BLaER1 treated with 17β-estradiol and CSF1 and Interleukin-3, amounts not matched to agents 10 nM and 100 nM (cell line): Measurements from ENCODE around the gene NXPE1.

ENCODE experiments used
- H3K27ac ChIP-seq, 11 experiments: shearing (Covaris generic); formaldehyde crosslinking; 2 replicates each; pipeline ENCODE4 v1.8.1; 2022
- H3K27me3 ChIP-seq, 11 experiments: shearing (Covaris generic); formaldehyde crosslinking; 2 replicates each; pipeline ENCODE4 v1.8.1; 2022
- H3K36me3 ChIP-seq, 11 experiments: shearing (Covaris generic); formaldehyde crosslinking; 2 replicates each; pipeline ENCODE4 v1.8.1; 2022
- H3K4me1 ChIP-seq, 10 experiments: shearing (Covaris generic); formaldehyde crosslinking; 2 replicates each; pipeline ENCODE4 v1.8.1; 2022
- H3K4me2 ChIP-seq, 11 experiments: shearing (Covaris generic); formaldehyde crosslinking; 2 replicates each; pipeline ENCODE4 v1.8.1; 2022
- H3K4me3 ChIP-seq, 10 experiments: shearing (Covaris generic); formaldehyde crosslinking; 2 replicates each; pipeline ENCODE4 v1.8.1; 2022
- H3K9ac ChIP-seq, 11 experiments: shearing (Covaris generic); formaldehyde crosslinking; 2 replicates each; pipeline ENCODE4 v1.8.1; 2022
- H3K9me3 ChIP-seq, 11 experiments: shearing (Covaris generic); formaldehyde crosslinking; replicated peaks in 1 of 11; 2 replicates each; pipeline ENCODE4 v1.8.1; 2022
- H4K20me1 ChIP-seq, 11 experiments: shearing (Covaris generic); formaldehyde crosslinking; 2 replicates each; pipeline ENCODE4 v1.8.1; 2022
- Cebpa-rat ChIP-seq, 11 experiments: shearing (Covaris generic); IDR thresholded peaks; 2 replicates each; pipeline ENCODE4 v1.8.1; 2022

NXPE1 gene

GRCh38 chr11:114501901-114502300 is 57.8 kb downstream of the NXPE1 start:
- no peaks in the 10 kb centered on the region for H4K20me1 ChIP-seq
- no peak overlapping the region for H3K27ac ChIP-seq
- no peak for TF ChIP-seq Cebpa-rat (IDR thresholded peaks at IDR 0.05)
- no peaks in the 10 kb centered on the region for H3K36me3 ChIP-seq
- no peaks in the 10 kb centered on the region; a peak in 1 of 22 replicates for H3K9me3 ChIP-seq
- no peak overlapping the region for H3K9ac ChIP-seq
- H3K4me1 ChIP-seq, result no peaks in the 10 kb centered on the region
- no peaks in the 10 kb centered on the region for H3K27me3 ChIP-seq
- no peak overlapping the region for H3K4me2 ChIP-seq
- no peak overlapping the region for H3K4me3 ChIP-seq

GRCh38 chr11:114499756-114500155 is 59.9 kb downstream of the NXPE1 start:
- Histone ChIP-seq H3K4me2 (no peak overlapping the region), H3K9me3 (no peaks in the 10 kb centered on the region), H3K9ac (no peak overlapping the region), H3K27me3 (no peaks in the 10 kb centered on the region), H3K4me3 (no peak overlapping the region), H3K36me3 (no peaks in the 10 kb centered on the region), H4K20me1 (no peaks in the 10 kb centered on the region; a peak in 1 of 22 replicates), H3K4me1 (no peaks in the 10 kb centered on the region), H3K27ac (no peak overlapping the region)
- no peak for TF ChIP-seq Cebpa-rat (IDR thresholded peaks at IDR 0.05)

- Histone ChIP-seq H3K4me2 (no peak overlapping the region), H3K4me1 (no peaks in the 10 kb centered on the region), H3K9me3 (peaks cover 0 to 4% (median 0%) of the 10 kb centered on the region in 11 experiments; a peak in 1 of 22 replicates), H3K36me3 (no peaks in the 10 kb centered on the region), H3K4me3 (no peak overlapping the region), H3K27me3 (no peaks in the 10 kb centered on the region), H3K9ac (no peak overlapping the region), H4K20me1 (no peaks in the 10 kb centered on the region; a peak in 1 of 22 replicates), H3K27ac (no peak overlapping the region)
- TF ChIP-seq Cebpa-rat (IDR thresholded peaks at IDR 0.05), result no peak
These were observed 62.8 kb downstream of the NXPE1 start for GRCh38 chr11:114496915-114497314.

- Histone ChIP-seq H3K4me3 (no peak overlapping the region), H3K4me2 (no peak overlapping the region), H3K27ac (no peak overlapping the region), H3K36me3 (no peaks in the 10 kb centered on the region), H3K9me3 (no peaks in the 10 kb centered on the region), H4K20me1 (no peaks in the 10 kb centered on the region), H3K27me3 (no peaks in the 10 kb centered on the region), H3K9ac (no peak overlapping the region), H3K4me1 (no peaks in the 10 kb centered on the region)
- TF ChIP-seq Cebpa-rat (IDR thresholded peaks at IDR 0.05), result no peak
These were observed 75.8 kb downstream of the NXPE1 start for GRCh38 chr11:114483929-114484328.

GRCh38 chr11:114482114-114482513 is 77.6 kb downstream of the NXPE1 start:
- no peak overlapping the region for H3K4me3 ChIP-seq
- no peaks in the 10 kb centered on the region for H3K9me3 ChIP-seq
- H3K4me1 ChIP-seq, result no peaks in the 10 kb centered on the region
- no peak overlapping the region for H3K9ac ChIP-seq
- H4K20me1 ChIP-seq, result no peaks in the 10 kb centered on the region
- no peak overlapping the region for H3K4me2 ChIP-seq
- no peak overlapping the region for H3K27ac ChIP-seq
- no peaks in the 10 kb centered on the region for H3K36me3 ChIP-seq
- no peaks in the 10 kb centered on the region for H3K27me3 ChIP-seq
- TF ChIP-seq Cebpa-rat (IDR thresholded peaks at IDR 0.05), result no peak

GRCh38 chr11:114479331-114479730 is 80.3 kb downstream of the NXPE1 start:
- H4K20me1 ChIP-seq, result no peaks in the 10 kb centered on the region
- no peak overlapping the region for H3K9ac ChIP-seq
- no peak overlapping the region for H3K4me3 ChIP-seq
- no peaks in the 10 kb centered on the region for H3K4me1 ChIP-seq
- no peaks in the 10 kb centered on the region for H3K36me3 ChIP-seq
- H3K27ac ChIP-seq, result no peak overlapping the region
- no peak overlapping the region for H3K4me2 ChIP-seq
- H3K27me3 ChIP-seq, result no peaks in the 10 kb centered on the region
- H3K9me3 ChIP-seq, result no peaks in the 10 kb centered on the region
- no peak for TF ChIP-seq Cebpa-rat (IDR thresholded peaks at IDR 0.05)

GRCh38 chr11:114478768-114479167 is 80.9 kb downstream of the NXPE1 start:
- Histone ChIP-seq H3K9me3 (no peaks in the 10 kb centered on the region), H3K9ac (no peak overlapping the region), H3K4me2 (no peak overlapping the region), H4K20me1 (no peaks in the 10 kb centered on the region), H3K27ac (no peak overlapping the region), H3K36me3 (no peaks in the 10 kb centered on the region), H3K4me1 (no peaks in the 10 kb centered on the region), H3K27me3 (no peaks in the 10 kb centered on the region), H3K4me3 (no peak overlapping the region)
- no peak for TF ChIP-seq Cebpa-rat (IDR thresholded peaks at IDR 0.05)

GRCh38 chr11:114478001-114478410 is 81.7 kb downstream of the NXPE1 start:
- no peak overlapping the region for H3K9ac ChIP-seq
- TF ChIP-seq Cebpa-rat (IDR thresholded peaks at IDR 0.05), result no peak
- H3K27ac ChIP-seq, result no peak overlapping the region
- no peak overlapping the region for H3K4me2 ChIP-seq
- H3K9me3 ChIP-seq, result no peaks in the 10 kb centered on the region
- H3K36me3 ChIP-seq, result no peaks in the 10 kb centered on the region
- H3K4me3 ChIP-seq, result no peak overlapping the region
- no peaks in the 10 kb centered on the region for H4K20me1 ChIP-seq
- no peaks in the 10 kb centered on the region for H3K4me1 ChIP-seq
- H3K27me3 ChIP-seq, result no peaks in the 10 kb centered on the region

- H4K20me1 ChIP-seq, result no peaks in the 10 kb centered on the region
- no peak overlapping the region for H3K9ac ChIP-seq
- H3K36me3 ChIP-seq, result no peaks in the 10 kb centered on the region
- H3K4me1 ChIP-seq, result no peaks in the 10 kb centered on the region
- no peak overlapping the region for H3K4me3 ChIP-seq
- H3K27me3 ChIP-seq, result no peaks in the 10 kb centered on the region
- no peak for TF ChIP-seq Cebpa-rat (IDR thresholded peaks at IDR 0.05)
- no peak overlapping the region for H3K4me2 ChIP-seq
- no peak overlapping the region for H3K27ac ChIP-seq
- 0 out of 22 replicates have a peak, but pooled peaks cover 0 to 6% (median 0%) of the 10 kb centered on the region in 11 experiments for H3K9me3 ChIP-seq
These were observed 87.0 kb downstream of the NXPE1 start for GRCh38 chr11:114472661-114473060.
